Nucleus accumbens (tissue), 56 donors: ENCODE measurements around the gene SLC1A5.

Experiments used
- DNase-seq, 56 donors: peaks; one replicate each; lab custom pipeline; 2025; lab: John Stamatoyannopoulos, UW

Gene SLC1A5

GRCh38 chr19:46729696-46730095, 58.7 kb downstream of the SLC1A5 start:
- no peak for DNase-seq

GRCh38 chr19:46728693-46729339, 59.6 kb downstream of the SLC1A5 start:
- peak in 38 of 56 donors; percentile 11 to 81 (median 40) for DNase-seq

GRCh38 chr19:46728208-46728607, 60.2 kb downstream of the SLC1A5 start:
- no peak for DNase-seq

- no peak for DNase-seq
Measured at GRCh38 chr19:46727757-46728156, 60.6 kb downstream of the SLC1A5 start.

- DNase-seq, result peak in 8 of 56 donors; percentile 17 to 47 (median 27)
Measured at GRCh38 chr19:46726971-46727501, 61.4 kb downstream of the SLC1A5 start.

- no peak for DNase-seq
Measured at GRCh38 chr19:46726551-46726950, 61.8 kb downstream of the SLC1A5 start.

GRCh38 chr19:46725859-46726393, 62.5 kb downstream of the SLC1A5 start:
- DNase-seq, result no peak

- no peak for DNase-seq
Measured at GRCh38 chr19:46725036-46725820, 63.2 kb downstream of the SLC1A5 start.
